ENCODE data around the gene CCHCR1.

DNA sequence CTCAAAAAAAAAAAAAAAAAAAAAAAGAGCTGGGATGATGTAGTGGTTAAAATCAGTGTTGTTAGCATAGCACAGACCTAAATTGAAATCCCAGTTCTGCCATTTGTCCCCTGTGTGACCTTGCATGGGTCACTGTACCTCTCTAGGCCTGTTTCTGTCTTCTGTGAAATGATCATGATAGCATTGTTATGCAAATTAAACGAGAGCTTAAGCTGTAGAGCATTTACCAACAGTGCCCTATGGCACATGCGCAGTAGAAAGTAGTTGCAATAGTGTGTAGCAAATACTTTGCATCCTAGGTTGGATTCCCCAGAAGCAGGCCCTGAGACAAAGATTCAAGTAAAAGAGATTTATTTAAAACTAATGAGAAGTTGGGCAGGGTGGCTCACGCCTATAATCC, 26.0 kb downstream of the CCHCR1 start:
- TF ChIP-seq, protein P1, sequence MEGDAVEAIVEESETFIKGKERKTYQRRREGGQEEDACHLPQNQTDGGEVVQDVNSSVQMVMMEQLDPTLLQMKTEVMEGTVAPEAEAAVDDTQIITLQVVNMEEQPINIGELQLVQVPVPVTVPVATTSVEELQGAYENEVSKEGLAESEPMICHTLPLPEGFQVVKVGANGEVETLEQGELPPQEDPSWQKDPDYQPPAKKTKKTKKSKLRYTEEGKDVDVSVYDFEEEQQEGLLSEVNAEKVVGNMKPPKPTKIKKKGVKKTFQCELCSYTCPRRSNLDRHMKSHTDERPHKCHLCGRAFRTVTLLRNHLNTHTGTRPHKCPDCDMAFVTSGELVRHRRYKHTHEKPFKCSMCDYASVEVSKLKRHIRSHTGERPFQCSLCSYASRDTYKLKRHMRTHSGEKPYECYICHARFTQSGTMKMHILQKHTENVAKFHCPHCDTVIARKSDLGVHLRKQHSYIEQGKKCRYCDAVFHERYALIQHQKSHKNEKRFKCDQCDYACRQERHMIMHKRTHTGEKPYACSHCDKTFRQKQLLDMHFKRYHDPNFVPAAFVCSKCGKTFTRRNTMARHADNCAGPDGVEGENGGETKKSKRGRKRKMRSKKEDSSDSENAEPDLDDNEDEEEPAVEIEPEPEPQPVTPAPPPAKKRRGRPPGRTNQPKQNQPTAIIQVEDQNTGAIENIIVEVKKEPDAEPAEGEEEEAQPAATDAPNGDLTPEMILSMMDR (IDR thresholded peaks at IDR 0.05): no peak
- TF ChIP-seq SMC3 (IDR thresholded peaks at IDR 0.05) (no peak), ZC3H11A (IDR thresholded peaks at IDR 0.05) (no peak), EHMT2 (IDR thresholded peaks at IDR 0.05; ENCODE audit: low read depth) (no peak), RFX5 (IDR thresholded peaks at IDR 0.05) (no peak), POLR2A (IDR thresholded peaks at IDR 0.05; ENCODE audit: low read length) (no peak)
- TF ChIP-seq, protein P2, sequence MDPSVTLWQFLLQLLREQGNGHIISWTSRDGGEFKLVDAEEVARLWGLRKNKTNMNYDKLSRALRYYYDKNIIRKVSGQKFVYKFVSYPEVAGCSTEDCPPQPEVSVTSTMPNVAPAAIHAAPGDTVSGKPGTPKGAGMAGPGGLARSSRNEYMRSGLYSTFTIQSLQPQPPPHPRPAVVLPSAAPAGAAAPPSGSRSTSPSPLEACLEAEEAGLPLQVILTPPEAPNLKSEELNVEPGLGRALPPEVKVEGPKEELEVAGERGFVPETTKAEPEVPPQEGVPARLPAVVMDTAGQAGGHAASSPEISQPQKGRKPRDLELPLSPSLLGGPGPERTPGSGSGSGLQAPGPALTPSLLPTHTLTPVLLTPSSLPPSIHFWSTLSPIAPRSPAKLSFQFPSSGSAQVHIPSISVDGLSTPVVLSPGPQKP (IDR thresholded peaks at IDR 0.05; ENCODE audit: low read depth, low read length): no peak
- TF ChIP-seq, protein P3, sequence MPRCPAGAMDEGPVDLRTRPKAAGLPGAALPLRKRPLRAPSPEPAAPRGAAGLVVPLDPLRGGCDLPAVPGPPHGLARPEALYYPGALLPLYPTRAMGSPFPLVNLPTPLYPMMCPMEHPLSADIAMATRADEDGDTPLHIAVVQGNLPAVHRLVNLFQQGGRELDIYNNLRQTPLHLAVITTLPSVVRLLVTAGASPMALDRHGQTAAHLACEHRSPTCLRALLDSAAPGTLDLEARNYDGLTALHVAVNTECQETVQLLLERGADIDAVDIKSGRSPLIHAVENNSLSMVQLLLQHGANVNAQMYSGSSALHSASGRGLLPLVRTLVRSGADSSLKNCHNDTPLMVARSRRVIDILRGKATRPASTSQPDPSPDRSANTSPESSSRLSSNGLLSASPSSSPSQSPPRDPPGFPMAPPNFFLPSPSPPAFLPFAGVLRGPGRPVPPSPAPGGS (IDR thresholded peaks at IDR 0.05): no peak
